Occipital lobe (tissue), 2 donors: ENCODE results near the gene TK1. TPM values are rescaled to one million over a fixed set of nuclear protein-coding genes. Genes with fewer than 3 reads are reported as not detected.

ENCODE experiments used
- DNase-seq: peaks from one replicate; lab custom pipeline; 2025; lab: John Stamatoyannopoulos, UW
- total RNA-seq: library from RNA; depleted of rRNA; stranded (reverse); fragments of >200 nt; gene quantifications from one replicate; pipeline ENCODE4 v1.2.3, GENCODE V29; 2014

The TK1 gene
- total RNA-seq, 1 donor from 2014 or later = 1.6 TPM

- DNase-seq = no peak
These were observed 52.6 kb downstream of the TK1 start for GRCh38 chr17:78133971-78134898.

GRCh38 chr17:78133179-78133951, 53.5 kb downstream of the TK1 start:
- no peak for DNase-seq

- DNase-seq = no peak
These were observed 54.1 kb downstream of the TK1 start for GRCh38 chr17:78132767-78133178.

- DNase-seq = no peak
These were observed 54.7 kb downstream of the TK1 start for GRCh38 chr17:78132084-78132676.

- DNase-seq = peak; percentile 41
These were observed 55.4 kb downstream of the TK1 start for GRCh38 chr17:78131172-78132083.

- no peak for DNase-seq
These were observed 56.3 kb downstream of the TK1 start, which contains the start of gene TMC8 for GRCh38 chr17:78130437-78131101. TMC8 (plus strand) TSS chr17:78130771; CDS start chr17:78131589, 818 bp downstream.

GRCh38 chr17:78130090-78130436, 56.8 kb downstream of the TK1 start:
- DNase-seq = no peak

- no peak for DNase-seq
These were observed 57.3 kb downstream of the TK1 start for GRCh38 chr17:78129351-78130089.

- peak; percentile 37 for DNase-seq
These were observed 58.1 kb downstream of the TK1 start, which contains the start of gene TMC6 for GRCh38 chr17:78128551-78129350. TMC6 (minus strand) TSS chr17:78128755; CDS start chr17:78126832, 1,923 bp downstream.

- no peak for DNase-seq
These were observed 58.8 kb downstream of the TK1 start for GRCh38 chr17:78127888-78128550.

- peak; percentile 76 for DNase-seq
These were observed 59.5 kb downstream of the TK1 start for GRCh38 chr17:78127239-78127887.

- DNase-seq = no peak
These were observed 60.0 kb downstream of the TK1 start for GRCh38 chr17:78126895-78127238.

- no peak for DNase-seq
These were observed 60.6 kb downstream of the TK1 start for GRCh38 chr17:78125976-78126894.

GRCh38 chr17:78125138-78125913, 61.5 kb downstream of the TK1 start:
- DNase-seq = no peak

GRCh38 chr17:78124836-78125137, 62.1 kb downstream of the TK1 start:
- no peak for DNase-seq
